IMR-90 (cell line): ENCODE results near the gene MTRF1L. TPM values are rescaled to one million over a fixed set of nuclear protein-coding genes. Genes with fewer than 3 reads are reported as not detected.

Source experiments
- ATAC-seq: fragments of 200-7000 bp; cut with Tn5 transposase; 2 replicates; pipeline ENCODE4 v1.9.1; 2020; ENCODE audit warnings: low read depth, mild to moderate bottlenecking, moderate library complexity
- BruUV-seq: library from RNA; stranded (reverse); fragments of 400-500 nt; replicated peaks from 2 replicates; lab custom pipeline; 2021; lab: Mats Ljungman, UMichigan
- CTCF ChIA-PET: fragments of 300-600 bp; formaldehyde crosslinking; extraction: SDS; loops from one replicate; lab custom pipeline; 2021; ENCODE audit warnings: antibody characterized with exemption; lab: Yijun Ruan, JAX
- POLR2A ChIA-PET: fragments of 300-600 bp; sonication (Branson Sonifier 250); formaldehyde crosslinking; loops from one replicate; lab custom pipeline; 2022; ENCODE audit warnings: antibody characterized with exemption; ENCODE audit not compliant: unreplicated experiment; lab: Charles Lee
- DNase-seq: peaks from one replicate; pipeline ENCODE4 v3.0.0; 2013
- H2AFZ ChIP-seq: replicated peaks from 2 replicates; pipeline ENCODE3; 2013; ENCODE audit warnings: low read length, mild to moderate bottlenecking; ENCODE audit not compliant: poor library complexity
- H2AK5ac ChIP-seq: 2 replicates; pipeline ENCODE4 v1.6.1; 2013; ENCODE audit warnings: low read depth, low read length, inconsistent platforms
- H2AK9ac ChIP-seq: replicated peaks from 2 replicates; pipeline ENCODE3; 2013; ENCODE audit warnings: mild to moderate bottlenecking, low read depth, low read length, moderate library complexity; ENCODE audit not compliant: poor library complexity
- H2BK120ac ChIP-seq: 2 replicates; pipeline ENCODE4 v1.6.1; 2013; ENCODE audit warnings: low read depth, low read length, inconsistent platforms
- H2BK15ac ChIP-seq: 3 replicates; pipeline ENCODE4 v1.6.1; 2013; ENCODE audit warnings: low read depth, low read length, inconsistent platforms
- H2BK20ac ChIP-seq: 2 replicates; pipeline ENCODE4 v1.6.1; 2013; ENCODE audit warnings: low read depth, mild to moderate bottlenecking, inconsistent platforms, low read length, moderate library complexity
- H2BK5ac ChIP-seq: 2 replicates; pipeline ENCODE4 v1.6.1; 2013; ENCODE audit warnings: mild to moderate bottlenecking, low read depth, low read length, inconsistent platforms; ENCODE audit not compliant: poor library complexity, severe bottlenecking
- H3K14ac ChIP-seq: replicated peaks from 2 replicates; pipeline ENCODE4 v1.6.1; 2013; ENCODE audit warnings: low read depth, low read length, inconsistent platforms
- H3K18ac ChIP-seq: 2 replicates; pipeline ENCODE4 v1.6.1; 2013; ENCODE audit warnings: low read depth, low read length, control low read depth
- H3K23ac ChIP-seq: 2 replicates; pipeline ENCODE4 v1.6.1; 2013; ENCODE audit warnings: low read depth, low read length, inconsistent platforms
- H3K27ac ChIP-seq: 2 replicates; pipeline ENCODE4 v1.5.1; 2013; ENCODE audit warnings: mild to moderate bottlenecking, control low read depth, low read length; ENCODE audit not compliant: insufficient read depth
- H3K27me3 ChIP-seq: 2 replicates; pipeline ENCODE4 v1.6.1; 2013; ENCODE audit warnings: low read length; ENCODE audit not compliant: control insufficient read depth, insufficient read depth
- H3K36me3 ChIP-seq: 2 replicates; pipeline ENCODE4 v1.6.1; 2013; ENCODE audit warnings: low read length, mixed read lengths; ENCODE audit not compliant: control insufficient read depth, insufficient read depth
- H3K4ac ChIP-seq: 2 replicates; pipeline ENCODE4 v1.6.1; 2013; ENCODE audit warnings: low read depth, low read length, inconsistent platforms
- H3K4me1 ChIP-seq: 2 replicates; pipeline ENCODE4 v1.6.1; 2013; ENCODE audit warnings: low read length, mixed read lengths; ENCODE audit not compliant: control insufficient read depth, insufficient read depth
- H3K4me2 ChIP-seq: 2 replicates; pipeline ENCODE4 v1.6.1; 2013; ENCODE audit warnings: low read depth, mild to moderate bottlenecking, control low read depth, low read length, moderate library complexity
- H3K4me3 ChIP-seq: 2 replicates; pipeline ENCODE4 v1.5.1; 2013; ENCODE audit warnings: low read depth, mild to moderate bottlenecking, control low read depth, low read length, moderate library complexity; ENCODE audit not compliant: insufficient read depth
- H3K56ac ChIP-seq: 2 replicates; pipeline ENCODE4 v1.6.1; 2013; ENCODE audit warnings: low read length, inconsistent platforms; ENCODE audit not compliant: insufficient read depth; ENCODE audit errors: extremely low read depth
- H3K79me1 ChIP-seq, 2 experiments: 2 replicates each; pipeline ENCODE4 v1.6.1; 2013; ENCODE audit warnings: low read length in 2 of 2, inconsistent platforms in 1 of 2, low read depth in 1 of 2
- H3K9ac ChIP-seq: 2 replicates; pipeline ENCODE4 v1.6.1; 2013; ENCODE audit warnings: low read depth, low read length, control low read depth
- H3K9me1 ChIP-seq: 2 replicates; pipeline ENCODE4 v1.6.1; 2013; ENCODE audit warnings: low read length, inconsistent platforms; ENCODE audit not compliant: insufficient read depth
- H3K9me3 ChIP-seq: 2 replicates; pipeline ENCODE4 v1.6.1; 2013; ENCODE audit warnings: low read length; ENCODE audit not compliant: control insufficient read depth, insufficient read depth
- H4K20me1 ChIP-seq: 2 replicates; pipeline ENCODE4 v1.6.1; 2013; ENCODE audit warnings: low read length, inconsistent platforms; ENCODE audit not compliant: insufficient read depth
- H4K5ac ChIP-seq: 2 replicates; pipeline ENCODE4 v1.6.1; 2013; ENCODE audit warnings: mild to moderate bottlenecking, low read depth, low read length, control low read depth
- H4K8ac ChIP-seq, 2 experiments: 2 replicates each; pipeline ENCODE4 v1.6.1; 2013; ENCODE audit warnings: low read depth in 2 of 2, low read length in 2 of 2, control low read depth in 1 of 2, inconsistent platforms in 1 of 2
- H4K91ac ChIP-seq: 2 replicates; pipeline ENCODE4 v1.6.1; 2013; ENCODE audit warnings: low read depth, low read length, inconsistent platforms; ENCODE audit not compliant: insufficient read depth
- BHLHE40 ChIP-seq: fragments of 150-350 bp; IDR thresholded peaks from 2 replicates; pipeline ENCODE4 v1.6.1; 2016; ENCODE audit warnings: mild to moderate bottlenecking, low read depth, low read length
- CEBPB ChIP-seq: IDR thresholded peaks from 2 replicates; pipeline ENCODE4 v1.6.1; 2012; ENCODE audit warnings: low read depth, low read length, improper control_type of control experiment
- FOS ChIP-seq: fragments of 150-350 bp; IDR thresholded peaks from 2 replicates; pipeline ENCODE4 v1.6.1; 2016; ENCODE audit warnings: low read depth, low read length
- MAZ ChIP-seq: IDR thresholded peaks from 2 replicates; pipeline ENCODE4 v1.6.1; 2012; ENCODE audit warnings: low read depth, mild to moderate bottlenecking, low read length, improper control_type of control experiment, moderate library complexity, borderline replicate concordance
- MXI1 ChIP-seq: IDR thresholded peaks from 2 replicates; pipeline ENCODE4 v1.6.1; 2012; ENCODE audit warnings: low read depth, mild to moderate bottlenecking, low read length, moderate library complexity, borderline replicate concordance
- NFE2L2 ChIP-seq: fragments of 150-350 bp; IDR thresholded peaks from 2 replicates; pipeline ENCODE4 v1.6.1; 2016; ENCODE audit warnings: low read depth, mild to moderate bottlenecking, low read length
- RAD21 ChIP-seq: IDR thresholded peaks from 2 replicates; pipeline ENCODE4 v1.6.1; 2012; ENCODE audit warnings: low read length, improper control_type of control experiment
- RFX5 ChIP-seq: IDR thresholded peaks from 2 replicates; pipeline ENCODE4 v1.8.0; 2012; ENCODE audit warnings: low read depth, mild to moderate bottlenecking, low read length, moderate library complexity
- SMC3 ChIP-seq: fragments of 150-350 bp; IDR thresholded peaks from 2 replicates; pipeline ENCODE4 v1.6.1; 2016; ENCODE audit warnings: low read depth, mild to moderate bottlenecking, antibody characterized with exemption, low read length, moderate library complexity
- WGBS, 2 experiments: methylation state at CpG; one replicate each; pipeline versions ENCODE4 v1.1.5 to v1.1.7; 2013; ENCODE audit warnings: missing lambda C conversion rate in 2 of 2; ENCODE audit not compliant: insufficient read length in 1 of 2; ENCODE audit errors: extremely low coverage in 2 of 2; 5-methylcytosine and 5-hydroxymethylcytosine counted together
- dilution Hi-C: fragments of 300-500 bp; cut with HindIII; formaldehyde crosslinking; loops from one replicate; pipeline ENCODE4 v1.14.3; 2018; ENCODE audit warnings: low sequenced_read_pairs; ENCODE audit not compliant: unreplicated experiment
- in situ Hi-C: fragments of 300-500 bp; cut with MboI; formaldehyde crosslinking; loops from 3 replicates; pipeline ENCODE4 v1.14.3; 2019; ENCODE audit warnings: low sequenced_read_pairs, inconsistent platforms, mixed read lengths
- intact Hi-C: fragments of 100-400 bp; cut with micrococcal nuclease; formaldehyde crosslinking; loops from 2 replicates; pipeline ENCODE4 v1.10.0; 2022
- polyA plus RNA-seq, 3 experiments: library from polyadenylated mRNA; depleted of rRNA; stranded (reverse); fragments of >200 nt; gene quantifications; 2 replicates each; pipeline ENCODE4 v1.2.3, GENCODE V29; 2012; ENCODE audit warnings: low replicate concordance in 1 of 3
- total RNA-seq: library from RNA; depleted of rRNA; stranded (reverse); fragments of >200 nt; gene quantifications from 2 replicates; pipeline ENCODE4 v1.2.3, GENCODE V29; 2012
- TF ChIP-seq, protein P1 (sequence below): fragments of 150-350 bp; IDR thresholded peaks from 2 replicates; pipeline ENCODE4 v1.6.1; 2017; ENCODE audit warnings: mild to moderate bottlenecking, antibody characterized with exemption, low read length, low read depth

MTRF1L gene
- total and polyA plus RNA-seq, 2 of the 4 experiments (the other 2 are of a cell fraction) = 6.9 to 11.1 TPM

DNA sequence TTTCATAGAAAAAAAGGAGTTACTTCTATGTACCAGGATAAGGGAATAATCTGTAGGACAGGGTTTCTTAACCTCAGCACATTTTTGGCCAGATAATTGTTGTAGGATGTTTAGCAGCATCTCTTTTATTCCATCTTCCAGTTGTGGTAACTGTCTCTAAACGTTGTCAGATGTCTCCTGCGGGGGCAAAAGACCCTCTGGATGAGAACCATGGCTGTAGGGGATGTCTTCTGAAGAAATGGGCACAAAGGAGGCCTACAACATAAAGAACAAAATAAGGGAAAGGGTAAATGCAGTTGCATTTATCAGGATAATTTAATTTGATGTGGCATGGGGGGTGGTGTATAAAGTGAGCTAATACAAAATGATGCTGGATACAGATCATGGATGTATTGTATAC, 15.5 kb downstream of the MTRF1L start:
- intact Hi-C loops (no loop called here), in situ Hi-C loops (no loop called here), dilution Hi-C loops (no loop called here)
- H3K23ac ChIP-seq = no peak overlapping the region
- H2BK20ac ChIP-seq = no peak overlapping the region
- no peak overlapping the region for H2AFZ ChIP-seq
- no peak overlapping the region for H2AK5ac ChIP-seq
- H3K27me3 ChIP-seq = no peaks in the 10 kb centered on the region
- no peak overlapping the region for H4K5ac ChIP-seq
- no peak overlapping the region for H2BK5ac ChIP-seq
- no peak overlapping the region for H3K56ac ChIP-seq
- H3K4me3 ChIP-seq = no peak overlapping the region
- DNase-seq (no peak), ATAC-seq (no peak)
- H4K8ac ChIP-seq = no peak overlapping the region
- peaks cover 7% of the 10 kb centered on the region; the same call in 1 of the 2 replicates for H4K20me1 ChIP-seq
- no peak overlapping the region for H3K27ac ChIP-seq
- no CpG with 5 or more reads among the region's 2 CpGs for WGBS, 2 experiments
- no peaks in the 10 kb centered on the region for H3K9me1 ChIP-seq
- H2BK15ac ChIP-seq = no peak overlapping the region
- H2BK120ac ChIP-seq = no peak overlapping the region
- POLR2A ChIA-PET = no interaction called here
- no peak overlapping the region for H3K4me2 ChIP-seq
- no peak overlapping the region for H2AK9ac ChIP-seq
- 0 out of 2 replicates have a peak, but pooled peaks cover 1% of the 10 kb centered on the region for H3K36me3 ChIP-seq
- BruUV-seq = no TSS peak
- no peak for TF ChIP-seq MXI1
- no peak for TF ChIP-seq FOS
- TF ChIP-seq, protein P1, sequence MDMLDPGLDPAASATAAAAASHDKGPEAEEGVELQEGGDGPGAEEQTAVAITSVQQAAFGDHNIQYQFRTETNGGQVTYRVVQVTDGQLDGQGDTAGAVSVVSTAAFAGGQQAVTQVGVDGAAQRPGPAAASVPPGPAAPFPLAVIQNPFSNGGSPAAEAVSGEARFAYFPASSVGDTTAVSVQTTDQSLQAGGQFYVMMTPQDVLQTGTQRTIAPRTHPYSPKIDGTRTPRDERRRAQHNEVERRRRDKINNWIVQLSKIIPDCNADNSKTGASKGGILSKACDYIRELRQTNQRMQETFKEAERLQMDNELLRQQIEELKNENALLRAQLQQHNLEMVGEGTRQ = no peak
- no peak for TF ChIP-seq RAD21
- TF ChIP-seq CEBPB = no peak
- TF ChIP-seq BHLHE40 = no peak
- no peak for TF ChIP-seq NFE2L2
- TF ChIP-seq RFX5 = no peak
- no peak for TF ChIP-seq MAZ
- no peak for TF ChIP-seq SMC3
- no peak overlapping the region for H3K18ac ChIP-seq
- no peaks in the 10 kb centered on the region for H3K9me3 ChIP-seq
- no peak overlapping the region for H3K4ac ChIP-seq
- H3K9ac ChIP-seq = no peak overlapping the region
- CTCF ChIA-PET = no interaction called here
- H3K14ac ChIP-seq = no peak overlapping the region
- H4K91ac ChIP-seq = no peak overlapping the region
- peaks cover 4 to 18% of the 10 kb centered on the region in 2 experiments; a peak in 2 of 4 replicates for H3K79me1 ChIP-seq
- H3K4me1 ChIP-seq = peaks cover 5% of the 10 kb centered on the region
